HG02943 (cell line): ENCODE results near the gene ABCC9.
"Not testable (repeated sequence)": the region's sequence is repeated elsewhere in the genome, so short reads cannot be mapped to it uniquely, and the experiment has no call there.

Source experiments
- ATAC-seq: cut with Tn5 transposase; IDR thresholded peaks from one replicate; pipeline ENCODE4 v1.9.1; 2021; ENCODE audit warnings: mild to moderate bottlenecking, low read depth, moderate library complexity; ENCODE audit not compliant: unreplicated experiment

Gene ABCC9

GRCh38 chr12:21823581-21823980 lies 117.6 kb downstream of the ABCC9 start:
- no peak for ATAC-seq

- no peak for ATAC-seq
Observed at GRCh38 chr12:21819678-21820077, 121.5 kb downstream of the ABCC9 start.

GRCh38 chr12:21819236-21819635 lies 122.0 kb downstream of the ABCC9 start:
- no peak for ATAC-seq

- ATAC-seq: no peak
Observed at GRCh38 chr12:21818627-21819026, 122.6 kb downstream of the ABCC9 start.

GRCh38 chr12:21815306-21816062 lies 125.7 kb downstream of the ABCC9 start:
- ATAC-seq: no peak

GRCh38 chr12:21814814-21815213 lies 126.4 kb downstream of the ABCC9 start:
- no peak for ATAC-seq

GRCh38 chr12:21814327-21814726 lies 126.9 kb downstream of the ABCC9 start:
- ATAC-seq: no peak

GRCh38 chr12:21813751-21814150 lies 127.5 kb downstream of the ABCC9 start:
- no peak for ATAC-seq

GRCh38 chr12:21813125-21813524 lies 128.1 kb downstream of the ABCC9 start:
- ATAC-seq: no peak

- not testable (repeated sequence) for ATAC-seq
Observed at GRCh38 chr12:21812340-21812739, 128.9 kb downstream of the ABCC9 start.

GRCh38 chr12:21809100-21809499 lies 132.1 kb downstream of the ABCC9 start:
- ATAC-seq: no peak

GRCh38 chr12:21806255-21806654 lies 135.0 kb downstream of the ABCC9 start:
- no peak for ATAC-seq

GRCh38 chr12:21801522-21802288 lies 139.5 kb downstream of the ABCC9 start:
- no peak for ATAC-seq

- no peak for ATAC-seq
Observed at GRCh38 chr12:21800011-21800410, 141.2 kb downstream of the ABCC9 start.

GRCh38 chr12:21797539-21797938 lies 143.7 kb downstream of the ABCC9 start:
- no peak for ATAC-seq

GRCh38 chr12:21795648-21796328 lies 145.4 kb downstream of the ABCC9 start:
- no peak for ATAC-seq

- ATAC-seq: not testable (repeated sequence)
Observed at GRCh38 chr12:21794807-21795595, 146.2 kb downstream of the ABCC9 start.

GRCh38 chr12:21789687-21790086 lies 151.5 kb downstream of the ABCC9 start:
- ATAC-seq: not testable (repeated sequence)

GRCh38 chr12:21788089-21788983 lies 152.9 kb downstream of the ABCC9 start:
- ATAC-seq: no peak
